Type B pancreatic cell (in vitro differentiated cells): ENCODE results near the gene CEACAM4. TPM values are rescaled to one million over a fixed set of nuclear protein-coding genes. Genes with fewer than 3 reads are reported as not detected.

Source experiments
- DNase-seq: peaks from one replicate; pipeline ENCODE4 v3.0.0; 2021; ENCODE audit warnings: mixed read lengths; ENCODE audit not compliant: unreplicated experiment; ENCODE audit errors: extremely low spot score
- H3K27ac Mint-ChIP-seq: 2 replicates; pipeline ENCODE4 v1.8.0; 2021; ENCODE audit warnings: mild to moderate bottlenecking, mixed read lengths
- H3K27me3 Mint-ChIP-seq: 2 replicates; pipeline ENCODE4 v1.8.0; 2021; ENCODE audit warnings: mixed read lengths
- H3K36me3 Mint-ChIP-seq: 2 replicates; pipeline ENCODE4 v1.8.0; 2021; ENCODE audit warnings: mixed read lengths
- H3K4me1 Mint-ChIP-seq: one replicate; pipeline ENCODE4 v1.8.0; 2021; ENCODE audit warnings: mixed read lengths; ENCODE audit not compliant: unreplicated experiment
- H3K4me3 Mint-ChIP-seq: 2 replicates; pipeline ENCODE4 v1.8.0; 2021; ENCODE audit warnings: mild to moderate bottlenecking, mixed read lengths
- H3K9me3 Mint-ChIP-seq: 2 replicates; pipeline ENCODE4 v1.8.0; 2021; ENCODE audit warnings: mixed read lengths
- total RNA-seq: library from RNA; stranded (reverse); gene quantifications from 2 replicates; pipeline ENCODE4 v1.2.1, GENCODE V29; 2021; ENCODE audit warnings: low replicate concordance
- TF ChIP-seq, protein P1 (sequence below): fragments of 200-600 bp; sonication (generic); conservative IDR thresholded peaks from 2 replicates; pipeline ENCODE4 v1.5.0; 2021; ENCODE audit warnings: antibody characterized with exemption, mild to moderate bottlenecking

Gene CEACAM4
- total RNA-seq, 1 donor from 2014 or later, result not detected

DNA sequence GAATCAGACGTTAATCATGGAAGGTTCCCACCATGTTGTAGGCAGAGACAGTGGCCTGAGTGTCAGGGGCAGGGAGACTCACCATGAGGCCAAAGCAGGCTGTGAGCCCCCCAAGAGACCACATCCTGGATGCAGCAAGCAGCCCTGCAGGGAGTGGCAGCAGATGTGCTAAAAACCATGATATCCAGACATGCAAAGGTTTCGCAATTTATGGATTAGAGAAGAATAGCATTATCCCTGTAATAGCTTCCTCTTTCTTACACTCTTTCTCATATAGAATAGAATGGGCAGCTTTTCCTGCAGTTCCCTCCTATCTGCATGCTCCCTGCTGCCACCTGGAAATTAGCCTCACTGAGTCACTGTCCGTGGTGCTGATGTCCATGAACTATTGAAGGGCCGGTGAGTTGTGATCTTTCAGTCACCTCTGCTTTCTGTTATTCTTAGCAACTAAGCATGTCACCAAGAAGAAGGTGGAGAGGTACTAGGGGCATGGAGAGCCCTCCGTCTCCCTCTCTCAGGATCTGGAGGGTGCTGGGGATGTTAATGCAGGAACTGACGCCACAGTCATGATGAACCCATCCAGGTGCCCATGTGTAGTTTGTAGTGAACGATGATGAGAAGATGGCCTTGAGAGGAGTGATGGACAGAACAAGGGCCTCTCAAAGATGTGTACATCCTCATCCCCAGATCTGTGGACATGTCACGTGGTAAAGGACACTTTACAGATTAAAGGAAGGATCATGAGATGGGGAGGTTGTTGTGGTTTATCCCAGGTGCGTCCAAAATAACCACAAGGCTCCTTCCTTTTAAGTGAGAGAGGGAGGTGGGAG lies 9.9 kb downstream of the CEACAM4 start:
- H3K36me3 Mint-ChIP-seq, result no peaks in the 10 kb centered on the region
- H3K9me3 Mint-ChIP-seq, result peaks cover 11% of the 10 kb centered on the region
- H3K4me3 Mint-ChIP-seq, result no peak overlapping the region
- DNase-seq, result peak; percentile 36
- TF ChIP-seq, protein P1, sequence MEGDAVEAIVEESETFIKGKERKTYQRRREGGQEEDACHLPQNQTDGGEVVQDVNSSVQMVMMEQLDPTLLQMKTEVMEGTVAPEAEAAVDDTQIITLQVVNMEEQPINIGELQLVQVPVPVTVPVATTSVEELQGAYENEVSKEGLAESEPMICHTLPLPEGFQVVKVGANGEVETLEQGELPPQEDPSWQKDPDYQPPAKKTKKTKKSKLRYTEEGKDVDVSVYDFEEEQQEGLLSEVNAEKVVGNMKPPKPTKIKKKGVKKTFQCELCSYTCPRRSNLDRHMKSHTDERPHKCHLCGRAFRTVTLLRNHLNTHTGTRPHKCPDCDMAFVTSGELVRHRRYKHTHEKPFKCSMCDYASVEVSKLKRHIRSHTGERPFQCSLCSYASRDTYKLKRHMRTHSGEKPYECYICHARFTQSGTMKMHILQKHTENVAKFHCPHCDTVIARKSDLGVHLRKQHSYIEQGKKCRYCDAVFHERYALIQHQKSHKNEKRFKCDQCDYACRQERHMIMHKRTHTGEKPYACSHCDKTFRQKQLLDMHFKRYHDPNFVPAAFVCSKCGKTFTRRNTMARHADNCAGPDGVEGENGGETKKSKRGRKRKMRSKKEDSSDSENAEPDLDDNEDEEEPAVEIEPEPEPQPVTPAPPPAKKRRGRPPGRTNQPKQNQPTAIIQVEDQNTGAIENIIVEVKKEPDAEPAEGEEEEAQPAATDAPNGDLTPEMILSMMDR, result no peak
- H3K27ac Mint-ChIP-seq, result no peak overlapping the region
- H3K4me1 Mint-ChIP-seq, result no peaks in the 10 kb centered on the region
- no peaks in the 10 kb centered on the region for H3K27me3 Mint-ChIP-seq

DNA sequence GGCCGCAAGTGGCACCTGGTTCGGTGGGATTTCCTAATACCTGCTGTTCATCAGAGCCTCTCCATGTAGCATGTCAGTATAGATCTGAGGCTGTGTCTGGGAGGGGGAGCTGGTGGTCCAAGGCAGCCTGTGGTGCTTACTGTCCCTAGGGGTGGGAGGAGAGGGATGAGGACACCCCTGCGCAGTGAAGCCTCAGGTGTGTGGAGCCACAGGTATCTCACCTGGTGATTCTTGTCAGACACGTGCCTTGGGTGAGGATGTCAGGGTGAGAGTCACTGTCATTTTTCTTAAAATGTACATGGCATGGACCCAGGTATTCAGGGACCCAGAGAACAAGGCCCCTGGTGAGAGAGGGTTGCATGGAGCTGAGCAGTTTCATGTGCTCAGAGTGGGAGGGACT lies 11.7 kb downstream of the CEACAM4 start:
- peaks cover 11% of the 10 kb centered on the region for H3K9me3 Mint-ChIP-seq
- H3K27me3 Mint-ChIP-seq, result no peaks in the 10 kb centered on the region
- no peaks in the 10 kb centered on the region for H3K36me3 Mint-ChIP-seq
- no peak overlapping the region for H3K4me3 Mint-ChIP-seq
- TF ChIP-seq, protein P1, result no peak
- no peak for DNase-seq
- H3K27ac Mint-ChIP-seq, result no peak overlapping the region
- no peaks in the 10 kb centered on the region for H3K4me1 Mint-ChIP-seq

DNA sequence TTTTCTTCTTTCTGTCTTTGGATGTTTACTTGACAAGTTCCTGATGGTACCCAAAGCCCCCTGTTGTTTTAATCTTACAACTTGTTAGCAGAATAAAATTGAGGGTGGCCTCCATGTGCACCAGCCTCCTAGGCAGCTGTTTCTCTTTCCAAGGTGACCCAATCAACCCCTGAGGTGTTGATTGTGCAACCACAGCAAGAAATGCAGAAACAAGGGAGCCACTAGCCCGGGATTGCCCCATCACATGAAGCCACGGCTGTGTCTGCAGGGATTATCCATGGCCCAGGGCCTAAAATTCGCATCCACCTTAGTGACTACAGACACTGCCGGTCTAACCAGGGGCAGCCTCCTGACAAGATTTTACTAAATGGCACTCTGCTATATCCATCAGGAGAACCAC lies 14.4 kb downstream of the CEACAM4 start:
- no peak overlapping the region for H3K4me3 Mint-ChIP-seq
- H3K36me3 Mint-ChIP-seq, result no peaks in the 10 kb centered on the region
- TF ChIP-seq, protein P1, result no peak
- no peaks in the 10 kb centered on the region for H3K27me3 Mint-ChIP-seq
- H3K4me1 Mint-ChIP-seq, result no peaks in the 10 kb centered on the region
- no peak for DNase-seq
- peaks cover 11% of the 10 kb centered on the region for H3K9me3 Mint-ChIP-seq
- H3K27ac Mint-ChIP-seq, result no peak overlapping the region

DNA sequence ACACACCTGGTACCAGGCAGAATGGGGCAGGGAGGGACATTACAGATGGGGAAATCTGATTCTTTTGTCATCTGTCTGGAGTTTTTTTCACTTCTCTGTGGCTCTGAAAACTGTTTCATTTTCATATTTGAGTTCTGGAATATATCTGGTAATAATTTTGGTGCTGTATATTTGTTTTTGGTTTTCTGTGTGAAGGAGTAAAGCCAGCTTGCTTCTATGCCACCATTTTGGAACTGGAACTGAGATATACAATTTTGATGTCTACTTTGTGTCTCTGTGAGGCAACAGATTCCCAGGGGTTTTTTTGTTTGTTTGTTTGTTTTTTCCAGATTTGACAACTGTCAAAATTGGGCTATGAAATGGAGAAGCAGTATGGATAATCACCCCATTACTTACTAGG lies 16.1 kb downstream of the CEACAM4 start:
- Mint-ChIP-seq H3K36me3 (no peaks in the 10 kb centered on the region), H3K27ac (no peak overlapping the region), H3K27me3 (no peaks in the 10 kb centered on the region), H3K9me3 (peaks cover 7% of the 10 kb centered on the region), H3K4me3 (no peak overlapping the region), H3K4me1 (no peaks in the 10 kb centered on the region)
- DNase-seq, result no peak
- TF ChIP-seq, protein P1, result no peak

DNA sequence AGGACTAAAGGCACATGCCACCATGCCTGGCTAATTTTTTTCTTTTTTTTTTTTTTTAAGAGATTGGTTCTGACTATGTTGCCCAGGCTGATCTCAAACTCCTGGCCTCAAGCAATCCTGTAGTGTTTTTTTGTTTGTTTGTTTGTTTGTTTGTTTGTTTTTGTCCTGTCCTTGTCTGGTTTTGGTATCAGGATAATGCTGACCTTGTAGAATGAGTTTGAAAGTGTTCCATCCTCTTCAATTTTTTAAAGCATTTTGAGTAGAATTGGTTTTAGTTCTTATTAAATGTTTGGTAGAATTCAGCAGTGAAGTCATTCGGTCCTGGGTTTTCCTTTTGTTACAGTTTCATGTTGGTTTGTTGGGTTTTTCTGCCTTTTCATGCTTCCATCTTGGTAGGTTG lies 19.2 kb downstream of the CEACAM4 start:
- H3K27me3 Mint-ChIP-seq, result no peaks in the 10 kb centered on the region
- TF ChIP-seq, protein P1, result no peak
- H3K4me3 Mint-ChIP-seq, result no peak overlapping the region
- H3K27ac Mint-ChIP-seq, result no peak overlapping the region
- H3K4me1 Mint-ChIP-seq, result no peaks in the 10 kb centered on the region
- no peak for DNase-seq
- no peaks in the 10 kb centered on the region for H3K36me3 Mint-ChIP-seq
- H3K9me3 Mint-ChIP-seq, result no peaks in the 10 kb centered on the region
